Activated CD4-positive, alpha-beta T cell treated with anti-CD3 and anti-CD28 coated beads for 36 hours (primary cell): Measurements from ENCODE around the gene MAGI1. TPM values are rescaled to one million over a fixed set of nuclear protein-coding genes. Genes with fewer than 3 reads are reported as not detected.

Experiments
- ATAC-seq: fragments of 200-7000 bp; cut with Tn5 transposase; one replicate; pipeline ENCODE4 v1.10.0; 2021; ENCODE audit warnings: mild to moderate bottlenecking, moderate library complexity
- CTCF ChIA-PET: fragments of 350-600 bp; sonication (Branson Sonifier 250); formaldehyde crosslinking; loops from one replicate; lab custom pipeline; 2021; ENCODE audit warnings: antibody characterized with exemption; lab: Charles Lee
- POLR2A ChIA-PET: fragments of 350-600 bp; sonication (Branson Sonifier 250); formaldehyde crosslinking; loops from one replicate; lab custom pipeline; 2021; ENCODE audit warnings: antibody characterized with exemption, inconsistent platforms; lab: Charles Lee
- DNase-seq: peaks from one replicate; pipeline ENCODE4 v3.0.0-alpha.2; 2020
- H3K27ac Mint-ChIP-seq: one replicate; pipeline ENCODE4 v1.8.0; 2021; ENCODE audit warnings: mixed read lengths
- H3K27me3 Mint-ChIP-seq: one replicate; pipeline ENCODE4 v1.8.0; 2021; ENCODE audit warnings: mixed read lengths
- H3K36me3 Mint-ChIP-seq: one replicate; pipeline ENCODE4 v1.8.0; 2021; ENCODE audit warnings: low read depth, mixed read lengths
- H3K4me1 Mint-ChIP-seq: one replicate; pipeline ENCODE4 v1.8.0; 2021; ENCODE audit warnings: mixed read lengths
- H3K4me3 Mint-ChIP-seq: one replicate; pipeline ENCODE4 v1.8.0; 2021; ENCODE audit warnings: mild to moderate bottlenecking, moderate library complexity, mixed read lengths
- H3K9me3 Mint-ChIP-seq: one replicate; pipeline ENCODE4 v1.8.0; 2021; ENCODE audit warnings: low read depth, mixed read lengths
- intact Hi-C, 2 experiments: fragments of 100-400 bp; cut with DNase I in 1 of 2; cut with micrococcal nuclease in 1 of 2; formaldehyde crosslinking; loops; one replicate each; pipeline versions ENCODE4 v1.14.2 to v1.15.1; 2022 to 2024; cut with DNase I, micrococcal nuclease
- total RNA-seq, 2 experiments: library from RNA; stranded (reverse); gene quantifications; one replicate each; pipeline ENCODE4 v1.2.3, GENCODE V29; 2021

MAGI1 gene
- total RNA-seq, 2 experiments from 2014 or later, result 0.09 to 0.18 TPM

GRCh38 chr3:66023229-66023628, 15.5 kb downstream of the MAGI1 start:
- Mint-ChIP-seq H3K36me3 (no peaks in the 10 kb centered on the region), H3K4me3 (no peak overlapping the region), H3K27ac (no peak overlapping the region), H3K27me3 (peaks cover 12% of the 10 kb centered on the region), H3K4me1 (no peaks in the 10 kb centered on the region), H3K9me3 (no peaks in the 10 kb centered on the region)
- no peak for DNase-seq
- no peak for ATAC-seq
- intact Hi-C loops, result no loop called here
- POLR2A ChIA-PET, result no interaction called here
- CTCF ChIA-PET, result no interaction called here

GRCh38 chr3:66021731-66022131, 17.0 kb downstream of the MAGI1 start:
- intact Hi-C loops, result no loop called here
- Mint-ChIP-seq H3K36me3 (no peaks in the 10 kb centered on the region), H3K27ac (no peak overlapping the region), H3K4me3 (no peak overlapping the region), H3K9me3 (no peaks in the 10 kb centered on the region), H3K4me1 (no peaks in the 10 kb centered on the region), H3K27me3 (peaks cover 12% of the 10 kb centered on the region)
- CTCF ChIA-PET, result no interaction called here
- POLR2A ChIA-PET, result no interaction called here
- DNase-seq, result no peak
- no peak for ATAC-seq

GRCh38 chr3:66019896-66020295, 18.8 kb downstream of the MAGI1 start:
- Mint-ChIP-seq H3K4me3 (no peak overlapping the region), H3K4me1 (no peaks in the 10 kb centered on the region), H3K9me3 (no peaks in the 10 kb centered on the region), H3K27ac (no peak overlapping the region), H3K36me3 (no peaks in the 10 kb centered on the region), H3K27me3 (peaks cover 10% of the 10 kb centered on the region)
- POLR2A ChIA-PET, result no interaction called here
- CTCF ChIA-PET, result no interaction called here
- intact Hi-C loops, result no loop called here
- ATAC-seq, result no peak
- no peak for DNase-seq

GRCh38 chr3:66018057-66019033, 20.4 kb downstream of the MAGI1 start:
- no peaks in the 10 kb centered on the region for H3K9me3 Mint-ChIP-seq

GRCh38 chr3:66017591-66017990, 21.1 kb downstream of the MAGI1 start:
- peaks cover 9% of the 10 kb centered on the region for H3K27me3 Mint-ChIP-seq
- DNase-seq (no peak), ATAC-seq (no peak)
- H3K9me3 Mint-ChIP-seq, result no peaks in the 10 kb centered on the region
- H3K4me1 Mint-ChIP-seq, result no peaks in the 10 kb centered on the region
- ChIA-PET POLR2A (no interaction called here), CTCF (no interaction called here)
- no peak overlapping the region for H3K27ac Mint-ChIP-seq
- H3K36me3 Mint-ChIP-seq, result no peaks in the 10 kb centered on the region
- H3K4me3 Mint-ChIP-seq, result no peak overlapping the region
- intact Hi-C loops, result no loop called here

More at GRCh38 chr3:66018057-66019033, 20.4 kb downstream of the MAGI1 start:
- Mint-ChIP-seq H3K27ac (no peak overlapping the region), H3K4me1 (no peaks in the 10 kb centered on the region), H3K27me3 (peaks cover 11% of the 10 kb centered on the region), H3K4me3 (no peak overlapping the region), H3K36me3 (no peaks in the 10 kb centered on the region)
- ATAC-seq (no peak), DNase-seq (no peak)
- CTCF ChIA-PET, result no interaction called here
- POLR2A ChIA-PET, result no interaction called here
- intact Hi-C loops, result no loop called here

- no peaks in the 10 kb centered on the region for H3K4me1 Mint-ChIP-seq
- H3K27ac Mint-ChIP-seq, result no peak overlapping the region
- DNase-seq, result no peak
- ChIA-PET CTCF (no interaction called here), POLR2A (no interaction called here)
- no peaks in the 10 kb centered on the region for H3K36me3 Mint-ChIP-seq
- H3K9me3 Mint-ChIP-seq, result no peaks in the 10 kb centered on the region
- H3K27me3 Mint-ChIP-seq, result peaks cover 8% of the 10 kb centered on the region
- intact Hi-C loops, result no loop called here
- ATAC-seq, result no peak
- H3K4me3 Mint-ChIP-seq, result no peak overlapping the region
Measured at GRCh38 chr3:66017084-66017483, 21.6 kb downstream of the MAGI1 start.

- Mint-ChIP-seq H3K4me1 (no peaks in the 10 kb centered on the region), H3K27me3 (peaks cover 5% of the 10 kb centered on the region), H3K4me3 (no peak overlapping the region), H3K36me3 (no peaks in the 10 kb centered on the region), H3K27ac (no peak overlapping the region), H3K9me3 (no peaks in the 10 kb centered on the region)
- ATAC-seq (no peak), DNase-seq (no peak)
- intact Hi-C loops, result no loop called here
- POLR2A ChIA-PET, result no interaction called here
- CTCF ChIA-PET, result no interaction called here
Measured at GRCh38 chr3:66015841-66016240, 22.9 kb downstream of the MAGI1 start.

GRCh38 chr3:66014651-66015050, 24.1 kb downstream of the MAGI1 start:
- Mint-ChIP-seq H3K36me3 (no peaks in the 10 kb centered on the region), H3K9me3 (no peaks in the 10 kb centered on the region), H3K4me3 (no peak overlapping the region), H3K27ac (no peak overlapping the region), H3K4me1 (no peaks in the 10 kb centered on the region), H3K27me3 (peaks cover 4% of the 10 kb centered on the region)
- intact Hi-C loops, result no loop called here
- DNase-seq (no peak), ATAC-seq (no peak)
- CTCF ChIA-PET, result no interaction called here
- POLR2A ChIA-PET, result no interaction called here

- Mint-ChIP-seq H3K4me3 (no peak overlapping the region), H3K4me1 (no peaks in the 10 kb centered on the region), H3K36me3 (no peaks in the 10 kb centered on the region), H3K27me3 (peaks cover 4% of the 10 kb centered on the region), H3K27ac (no peak overlapping the region), H3K9me3 (no peaks in the 10 kb centered on the region)
- CTCF ChIA-PET, result no interaction called here
- intact Hi-C loops, result no loop called here
- POLR2A ChIA-PET, result no interaction called here
- ATAC-seq (no peak), DNase-seq (no peak)
Measured at GRCh38 chr3:66014056-66014455, 24.7 kb downstream of the MAGI1 start.

- ChIA-PET CTCF (no interaction called here), POLR2A (no interaction called here)
Measured at GRCh38 chr3:66012711-66013110, 26.0 kb downstream of the MAGI1 start.

GRCh38 chr3:66010739-66011655, 27.7 kb downstream of the MAGI1 start:
- intact Hi-C loops, result no loop called here
- Mint-ChIP-seq H3K9me3 (no peaks in the 10 kb centered on the region), H3K27me3 (peaks cover 9% of the 10 kb centered on the region), H3K4me1 (no peaks in the 10 kb centered on the region), H3K27ac (no peak overlapping the region), H3K4me3 (no peak overlapping the region), H3K36me3 (no peaks in the 10 kb centered on the region)
- DNase-seq (no peak), ATAC-seq (no peak)
- ChIA-PET POLR2A (no interaction called here), CTCF (no interaction called here)

More at GRCh38 chr3:66012711-66013110, 26.0 kb downstream of the MAGI1 start:
- DNase-seq (no peak), ATAC-seq (no peak)
- intact Hi-C loops, result no loop called here
- H3K9me3 Mint-ChIP-seq, result no peaks in the 10 kb centered on the region
- H3K4me3 Mint-ChIP-seq, result no peak overlapping the region
- H3K4me1 Mint-ChIP-seq, result no peaks in the 10 kb centered on the region
- no peaks in the 10 kb centered on the region for H3K36me3 Mint-ChIP-seq
- H3K27me3 Mint-ChIP-seq, result peaks cover 5% of the 10 kb centered on the region
- H3K27ac Mint-ChIP-seq, result no peak overlapping the region
